Activated CD8-positive, alpha-beta memory T cell treated with anti-CD3 and anti-CD28 coated beads for 48 hours (primary cell): Measurements from ENCODE around the gene CHMP1A.

ENCODE experiments used
- DNase-seq, 3 experiments: peaks; one replicate each; pipeline ENCODE4 v3.0.0-alpha.2; 2020; ENCODE audit warnings: low read depth in 2 of 3, low spot score in 2 of 3

The CHMP1A gene

DNA sequence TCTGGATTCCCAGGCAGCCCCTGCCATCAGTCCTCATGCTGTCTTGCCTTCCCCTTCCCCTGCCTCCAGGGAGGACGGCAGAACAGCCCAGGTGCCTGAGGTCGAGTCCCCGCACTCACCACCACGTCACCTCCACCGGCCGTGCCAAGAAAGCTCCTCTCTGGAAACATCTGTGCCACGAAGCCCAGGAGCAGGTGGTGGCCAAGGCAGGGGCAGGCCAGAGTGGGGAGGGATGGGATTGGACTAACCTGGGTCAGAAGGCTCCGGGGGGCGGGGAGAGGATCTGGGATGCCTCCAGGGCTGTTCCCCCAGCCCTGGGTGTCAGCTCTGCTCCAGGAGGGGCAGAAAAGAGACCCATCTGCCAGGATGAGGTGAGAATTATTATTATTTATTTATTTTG is 51.5 kb downstream of the CHMP1A start:
- DNase-seq = no peak

DNA sequence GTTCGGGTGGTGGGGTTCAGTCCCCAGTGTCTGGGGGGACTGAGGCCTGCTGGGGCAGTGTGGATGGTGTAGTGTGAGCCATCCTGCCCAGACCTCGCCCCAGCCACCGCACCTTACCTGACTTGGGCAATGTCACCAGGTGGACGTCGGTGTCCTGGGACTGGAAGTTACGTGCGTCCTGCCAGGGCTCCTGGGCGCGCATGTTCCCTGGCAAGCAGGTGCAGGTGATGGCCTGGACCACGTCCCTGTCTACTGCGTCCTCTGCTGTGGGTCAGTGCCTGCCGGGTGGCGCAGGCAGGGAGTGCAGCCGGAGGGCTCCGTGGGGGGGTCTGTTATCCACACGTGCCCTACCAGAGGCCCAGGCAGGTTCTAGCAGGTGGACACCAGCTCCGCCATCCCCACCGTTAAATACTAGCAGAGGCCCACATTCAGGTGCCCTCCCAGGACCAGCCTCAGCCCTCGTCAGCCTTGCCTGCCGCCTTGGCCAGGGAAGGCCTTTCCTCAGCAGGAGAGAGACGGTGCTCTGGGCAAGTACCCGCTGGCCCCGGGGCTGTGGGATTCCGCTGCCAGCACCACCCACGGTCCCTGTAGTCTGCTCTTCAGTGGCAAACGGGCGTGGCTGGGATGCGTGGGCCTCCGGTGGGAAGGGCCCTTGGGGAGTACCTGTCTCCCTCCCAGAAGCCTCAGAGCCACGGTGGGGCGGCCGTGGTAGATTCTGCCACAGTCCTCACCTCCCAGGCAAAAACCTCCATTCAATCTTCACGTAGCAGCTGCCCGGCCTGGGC is 52.1 kb downstream of the CHMP1A start:
- no peak for DNase-seq

DNA sequence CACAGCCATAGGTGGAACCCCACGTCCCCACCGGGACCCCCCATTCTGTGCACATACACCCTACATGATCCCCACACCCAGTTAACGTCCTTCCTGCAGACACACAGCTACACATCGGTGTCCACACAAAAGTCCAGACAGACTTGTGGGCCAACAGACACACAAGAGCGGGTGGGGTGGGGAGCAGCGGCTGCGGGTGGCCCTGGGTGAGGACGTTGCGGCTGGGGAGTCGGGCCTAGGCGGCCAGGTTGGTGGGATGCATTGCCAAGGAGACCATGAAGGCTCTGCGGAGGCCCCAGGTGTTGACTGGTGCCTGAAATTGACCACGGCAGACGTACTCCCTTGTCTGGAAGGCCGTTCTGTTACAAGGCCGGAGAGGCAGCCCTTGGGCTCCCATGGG is 52.7 kb downstream of the CHMP1A start:
- DNase-seq = no peak

DNA sequence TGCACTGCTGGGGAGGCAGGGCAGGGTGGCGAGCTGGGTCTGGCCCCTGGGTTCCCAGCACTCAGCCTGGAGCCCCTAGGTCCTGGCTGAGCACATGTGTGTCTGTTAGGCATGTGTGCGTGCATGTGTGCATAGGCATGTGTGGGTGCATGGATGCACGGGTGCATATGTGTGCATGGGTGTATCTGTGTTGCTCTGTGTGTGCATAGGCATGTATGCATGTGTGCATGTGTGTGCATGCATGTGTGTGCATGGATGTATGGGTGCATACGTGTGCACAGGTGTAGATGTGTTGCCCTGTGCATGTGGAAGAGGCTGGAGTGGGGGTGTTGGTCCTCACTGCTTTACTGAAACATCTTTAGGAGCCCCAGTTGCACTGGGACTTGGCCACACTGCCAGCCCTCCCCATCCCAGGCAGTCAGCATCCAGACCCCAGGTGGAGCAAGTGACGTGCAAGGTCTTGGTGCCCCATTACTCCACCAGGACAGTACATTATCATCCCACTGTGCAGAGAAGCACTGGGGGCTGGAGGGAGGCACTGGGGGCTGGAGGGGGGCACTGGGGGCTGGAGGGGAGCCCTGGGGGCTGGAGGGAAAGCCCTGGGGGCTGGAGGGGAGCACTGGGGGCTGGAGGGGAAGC is 54.4 kb downstream of the CHMP1A start:
- no peak for DNase-seq

DNA sequence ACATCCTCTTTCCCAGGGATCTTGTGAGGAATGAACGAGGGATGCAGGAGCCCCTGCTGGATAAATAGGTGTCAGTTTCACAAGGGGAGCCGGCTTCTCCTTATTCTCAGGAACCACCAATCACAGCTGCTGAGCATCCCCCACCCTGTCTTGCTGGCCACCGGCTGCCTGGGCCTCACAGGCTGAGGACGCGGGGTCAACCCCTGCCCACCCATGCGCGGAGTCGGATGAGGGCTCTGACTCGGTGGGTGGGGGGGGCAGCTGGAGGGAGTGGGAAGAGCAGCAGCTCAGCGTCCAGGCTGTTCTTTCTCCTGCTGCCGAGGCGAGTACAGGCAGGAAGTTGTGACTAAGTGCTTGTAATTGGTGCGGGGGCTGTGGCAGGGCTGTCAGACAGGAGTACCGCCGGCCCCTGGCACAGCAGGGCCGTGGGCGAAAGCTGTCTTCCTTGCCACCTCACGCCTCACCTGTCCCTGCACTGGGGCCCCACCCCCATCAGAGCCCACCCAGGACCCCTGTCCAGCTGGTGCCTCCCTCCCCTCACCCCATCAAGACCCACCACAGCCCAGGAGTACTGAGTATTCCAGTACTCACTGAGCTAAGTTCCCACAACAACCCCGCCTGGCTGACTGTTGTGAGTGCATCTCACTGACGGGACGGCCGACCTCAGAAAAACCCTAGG is 55.1 kb downstream of the CHMP1A start:
- peak; percentile 26 to 41 (median 29) for DNase-seq

DNA sequence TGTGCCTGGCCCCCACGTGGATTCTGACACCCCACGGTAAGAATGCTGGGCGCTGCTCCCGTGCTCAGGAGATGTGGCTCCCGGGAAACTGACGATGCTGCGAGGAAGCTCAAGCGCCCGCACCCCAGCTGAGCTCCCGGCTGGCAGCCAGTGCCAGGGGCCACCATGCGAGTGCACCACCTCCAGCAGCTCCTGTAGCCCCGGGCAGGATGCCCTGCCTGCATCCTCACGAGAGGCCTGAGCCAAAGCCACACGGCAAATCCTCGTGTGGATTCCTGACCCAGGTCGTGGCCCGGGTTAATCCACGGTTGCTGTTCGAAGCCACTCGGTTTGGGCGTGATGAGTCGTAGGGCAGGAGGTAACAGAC is 55.6 kb downstream of the CHMP1A start:
- DNase-seq = no peak

DNA sequence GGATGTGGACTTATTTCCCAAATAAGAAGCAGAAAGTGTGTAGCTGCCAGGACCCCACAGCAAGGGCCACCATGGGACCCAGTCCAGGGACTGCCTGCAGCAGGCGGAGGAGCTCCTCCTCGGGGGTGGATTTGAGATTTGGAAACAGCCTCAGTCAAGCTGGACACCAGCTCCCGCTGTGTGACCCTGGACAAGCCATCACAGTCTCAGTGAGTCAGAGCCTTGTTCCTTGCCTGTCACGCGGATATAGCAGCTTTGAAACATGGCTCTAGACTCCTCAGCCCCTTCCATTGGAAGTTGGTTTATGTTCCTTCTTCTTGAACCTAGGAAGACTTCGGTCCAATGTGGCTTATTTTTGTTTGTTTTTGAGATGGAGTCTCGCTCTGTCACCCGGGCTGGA is 56.6 kb downstream of the CHMP1A start:
- no peak for DNase-seq

DNA sequence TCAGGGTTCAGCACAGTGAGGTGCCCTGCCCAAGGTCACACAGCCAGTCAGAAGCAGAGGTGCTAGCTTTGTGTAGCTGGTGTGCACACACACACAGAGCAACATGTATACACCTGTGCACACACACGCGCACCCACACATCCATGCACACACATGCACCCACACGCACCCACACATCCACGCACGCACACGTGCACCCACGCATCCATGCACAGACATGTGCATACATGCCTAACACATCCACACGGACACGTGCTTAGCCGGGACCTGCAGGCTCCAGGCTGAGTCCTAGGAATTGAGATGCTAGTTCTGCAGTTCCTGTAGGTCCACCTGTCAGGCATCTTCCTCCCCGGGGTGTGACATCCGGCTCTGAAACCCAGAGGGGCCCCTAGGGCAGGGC is 57.1 kb downstream of the CHMP1A start:
- DNase-seq = no peak

DNA sequence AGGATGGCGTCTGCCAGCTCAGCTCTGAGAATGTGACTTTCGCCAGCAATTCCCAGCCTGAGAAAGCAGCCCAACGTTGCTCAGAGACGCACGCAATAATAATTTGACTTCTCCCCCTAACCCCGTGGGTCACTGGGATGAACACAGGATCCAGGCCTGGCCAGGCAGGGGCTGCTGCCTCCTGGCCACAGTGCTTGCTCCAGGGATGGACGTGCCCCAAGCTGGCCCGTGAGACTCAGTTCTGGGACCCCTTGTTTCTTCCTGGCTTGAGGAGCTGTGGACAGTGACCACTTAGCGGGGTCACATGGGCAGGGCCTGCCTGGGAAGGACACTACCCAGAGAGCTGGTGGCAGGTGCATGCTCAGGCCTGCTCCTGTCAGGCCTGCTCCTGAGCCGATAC is 57.6 kb downstream of the CHMP1A start:
- no peak for DNase-seq

DNA sequence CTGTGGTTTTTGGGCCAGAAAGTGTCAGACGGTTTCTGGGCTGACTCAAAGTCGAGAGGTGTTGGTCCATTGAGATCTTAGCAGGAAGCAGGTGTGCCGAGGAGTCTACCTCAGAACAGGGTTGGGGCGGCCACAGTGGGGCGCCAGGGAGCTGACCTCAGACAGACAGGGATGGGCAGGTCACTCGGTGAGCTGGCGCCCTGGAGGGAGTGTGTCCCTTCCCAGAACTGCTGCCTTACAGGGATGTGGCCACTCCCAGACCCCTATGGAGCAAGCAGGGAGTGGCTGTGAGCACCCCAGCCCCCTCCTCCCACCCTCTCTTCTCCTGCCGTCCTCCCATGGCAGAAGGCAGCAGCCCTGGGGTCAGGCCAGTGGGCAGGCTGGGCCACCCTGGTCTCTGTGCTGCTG is 58.1 kb downstream of the CHMP1A start:
- DNase-seq = no peak

DNA sequence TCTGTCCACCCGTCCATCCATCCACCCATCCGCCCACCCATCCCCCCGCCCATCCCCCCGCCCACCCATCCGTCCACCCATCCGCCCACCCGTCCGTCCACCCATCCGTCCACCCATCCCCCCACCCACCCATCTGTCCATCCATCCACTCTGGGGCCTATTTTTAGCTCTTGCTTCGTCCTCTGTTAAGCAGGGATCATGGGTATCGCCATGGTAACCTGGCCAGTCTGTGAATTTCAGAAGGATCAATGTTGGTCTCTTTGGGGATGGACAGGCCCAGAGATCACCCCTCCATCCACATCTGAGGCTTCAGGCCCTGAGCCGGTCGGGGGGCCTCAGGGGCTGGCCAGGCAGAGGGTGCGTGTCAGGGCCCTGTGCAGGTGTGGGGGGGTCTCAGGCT is 59.3 kb downstream of the CHMP1A start:
- DNase-seq = no peak

DNA sequence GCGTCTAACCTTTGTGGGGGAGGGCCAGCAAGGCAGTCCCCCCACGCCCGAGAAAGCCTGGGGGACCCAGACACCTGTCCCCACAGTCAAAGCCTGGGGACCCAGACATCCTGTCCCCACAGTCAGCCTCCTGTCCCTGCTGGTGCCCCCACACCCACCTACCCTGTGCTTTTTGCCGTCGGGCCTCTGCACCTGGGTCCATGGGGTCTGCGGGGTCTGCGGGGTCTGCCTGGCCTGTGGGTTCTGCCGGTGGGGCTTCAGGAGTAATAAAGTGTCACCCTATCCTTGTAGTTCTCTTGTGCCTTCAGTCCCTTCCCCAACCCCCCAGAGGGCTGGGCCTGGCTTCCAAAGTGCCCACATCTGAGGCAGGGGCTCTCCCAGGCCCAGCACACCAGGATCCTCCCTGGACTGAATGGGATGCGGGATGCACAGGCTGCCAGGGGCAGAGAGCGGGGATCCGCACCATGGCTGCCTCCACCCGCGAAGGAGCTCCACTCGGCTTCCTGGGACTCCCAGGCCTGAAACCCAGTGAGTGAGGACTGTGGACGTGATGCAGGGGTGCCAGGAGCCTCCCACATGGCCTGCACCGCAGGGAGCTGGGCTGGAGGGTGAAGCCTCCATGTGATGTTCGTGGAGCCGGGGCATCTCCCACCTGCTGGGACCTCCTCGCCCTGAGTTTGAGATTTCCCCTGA is 60.4 kb downstream of the CHMP1A start:
- no peak for DNase-seq

DNA sequence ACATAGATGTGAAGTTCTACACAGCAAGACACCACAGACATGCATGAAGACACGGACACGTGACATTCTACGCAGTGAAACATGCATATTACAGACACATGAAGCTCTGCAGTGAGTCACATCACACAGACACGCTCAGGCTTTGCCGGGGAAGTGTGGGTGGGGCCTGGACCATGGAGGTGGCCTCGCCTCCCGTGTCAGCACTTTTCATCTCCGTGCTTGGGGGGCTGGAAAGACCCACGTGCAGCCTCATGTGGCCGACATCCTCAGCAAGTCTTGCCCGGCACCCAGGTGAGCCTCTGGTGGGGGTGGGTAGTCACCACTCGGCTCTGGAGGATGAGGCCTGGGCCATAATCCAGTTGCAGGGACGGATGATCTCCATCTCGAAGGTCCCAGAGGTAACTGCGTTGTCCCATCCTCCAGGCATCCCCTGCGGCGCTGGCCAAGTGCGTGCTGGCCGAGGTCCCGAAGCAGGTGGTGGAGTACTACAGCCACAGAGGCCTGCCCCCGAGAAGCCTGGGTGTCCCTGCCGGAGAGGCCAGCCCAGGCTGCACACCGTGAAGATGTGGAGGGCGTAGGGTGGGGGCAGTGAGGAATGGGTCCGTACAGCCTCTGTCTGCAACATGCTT is 61.3 kb downstream of the CHMP1A start:
- no peak for DNase-seq

DNA sequence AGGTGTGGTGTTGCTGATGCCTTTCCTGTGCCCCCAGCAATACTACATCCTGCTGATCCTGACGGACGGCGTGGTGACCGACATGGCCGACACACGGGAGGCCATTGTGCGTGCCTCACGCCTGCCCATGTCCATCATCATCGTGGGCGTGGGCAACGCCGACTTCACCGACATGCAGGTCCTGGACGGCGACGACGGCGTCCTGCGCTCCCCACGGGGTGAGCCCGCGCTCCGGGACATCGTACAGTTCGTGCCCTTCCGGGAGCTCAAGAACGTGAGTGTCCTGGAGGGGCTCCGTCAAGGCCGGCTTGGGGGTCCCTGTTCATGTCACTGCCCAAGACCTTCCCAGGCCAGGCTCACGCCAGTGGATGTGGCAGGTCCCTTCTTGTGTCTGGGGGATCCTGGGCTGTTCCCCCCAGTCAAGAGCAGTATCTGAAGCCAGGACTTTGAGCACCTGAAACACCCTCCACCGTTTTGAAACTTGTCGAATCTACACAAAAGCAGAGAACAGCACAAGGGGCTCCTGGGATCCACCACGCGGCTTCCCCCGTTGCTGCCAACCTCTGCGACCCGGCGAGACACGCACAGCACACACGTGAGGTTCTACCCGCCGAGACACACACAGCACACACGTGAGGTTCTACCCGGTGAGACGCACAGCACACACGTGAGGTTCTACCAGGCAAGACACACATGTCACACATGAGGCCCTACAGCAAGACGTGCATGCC is 62.0 kb downstream of the CHMP1A start:
- DNase-seq = no peak
